ENCODE results near the gene TRIM63.

TRIM63 gene

GRCh38 chr1:26044414-26044813, 23.0 kb downstream of the TRIM63 start:
- no peak overlapping the region for H3K27ac ChIP-seq
- TF ChIP-seq CTCF (conservative IDR thresholded peaks at IDR 0.05): no peak

- no peak for TF ChIP-seq CTCF (conservative IDR thresholded peaks at IDR 0.05)
- H3K27ac ChIP-seq: no peak overlapping the region
Measured at GRCh38 chr1:26043765-26044164, 23.7 kb downstream of the TRIM63 start.

GRCh38 chr1:26041978-26042377, 25.5 kb downstream of the TRIM63 start:
- no peak for TF ChIP-seq CTCF (conservative IDR thresholded peaks at IDR 0.05)
- no peak overlapping the region for H3K27ac ChIP-seq

GRCh38 chr1:26041401-26041800, 26.0 kb downstream of the TRIM63 start:
- TF ChIP-seq CTCF (conservative IDR thresholded peaks at IDR 0.05): no peak
- H3K27ac ChIP-seq: no peak overlapping the region

- H3K27ac ChIP-seq: no peak overlapping the region
- no peak for TF ChIP-seq CTCF (conservative IDR thresholded peaks at IDR 0.05)
Measured at GRCh38 chr1:26038904-26039303, 28.5 kb downstream of the TRIM63 start.

GRCh38 chr1:26038477-26038876, 29.0 kb downstream of the TRIM63 start:
- TF ChIP-seq CTCF (conservative IDR thresholded peaks at IDR 0.05): no peak
- H3K27ac ChIP-seq: no peak overlapping the region

- no peak overlapping the region for H3K27ac ChIP-seq
- TF ChIP-seq CTCF (conservative IDR thresholded peaks at IDR 0.05): no peak
Measured at GRCh38 chr1:26037904-26038303, 29.5 kb downstream of the TRIM63 start.
